ENCODE data around the gene ST14. TPM values are rescaled to one million over a fixed set of nuclear protein-coding genes. Genes with fewer than 3 reads are reported as not detected.

Gene ST14
- total RNA-seq (2013), result 33.8 TPM
- polyA plus RNA-seq, result 10 to 100 TPM; 13.3 to 36.0 (median 23.6) TPM
- polyA minus RNA-seq, result 53.9 and 100 TPM in 2 replicates
- 7.1 to 39.8 (median 24.7) reads per million in 11 experiments for total RNA-seq

GRCh38 chr11:130159657-130160497 lies at the start of gene ST14:
ST14 (plus strand) TSS chr11:130159782; CDS start chr11:130159980, 198 bp downstream.
- peaks cover 0 to 14% of the 10 kb centered on the region in 2 donors for H3K27me3 ChIP-seq (ENCODE audit: control insufficient read depth in 2 of 2, insufficient read depth in 2 of 2, low read length in 2 of 2)
- intact Hi-C loops (cut with micrococcal nuclease), result loop anchor here in 1 of 2 donors (10.0 kb wide), 1 partner anchor 155 kb away; the partner anchor contains the start of gene ZBTB44
- peak within 1 kb of the TSS in 6 of 7 donors; percentile 69 to 86 (median 80) for H3K27ac Mint-ChIP-seq
- peaks cover 82% of the 10 kb centered on the region for H3K4me1 Mint-ChIP-seq
- H3K9me3 ChIP-seq (replicated peaks in 1 of 2; ENCODE audit: control insufficient read depth in 1 of 2, insufficient read depth in 1 of 2, low read length in 2 of 2), result no peaks in the 10 kb centered on the region
- H2AFZ ChIP-seq (ENCODE audit: insufficient read depth, low read depth, low read length, poor library complexity, severe bottlenecking), result peak within 1 kb of the TSS; percentile 81
- no peak for TF ChIP-seq CTCF (IDR thresholded peaks at IDR 0.05)
- H3K4me3 ChIP-seq (replicated peaks in 1 of 3; ENCODE audit: low read depth in 2 of 3, low read length in 3 of 3), result peak within 1 kb of the TSS; percentile 22 to 75 (median 40)
- WGBS (ENCODE audit: insufficient coverage), result under 1% methylated on average over 81 of the region's 89 CpGs
- H4K20me1 ChIP-seq (ENCODE audit: insufficient read depth, low read length), result peaks cover 15% of the 10 kb centered on the region
- H3K4me1 ChIP-seq (ENCODE audit: control insufficient read depth in 1 of 2, insufficient read depth in 2 of 2, low read length in 2 of 2), result peaks cover 75 to 82% of the 10 kb centered on the region in 2 donors
- H3K36me3 ChIP-seq (replicated peaks in 1 of 2; ENCODE audit: control insufficient read depth in 1 of 2, insufficient read depth in 2 of 2, low read length in 2 of 2), result no peaks in the 10 kb centered on the region
- peaks cover 35% of the 10 kb centered on the region for H3K79me2 ChIP-seq (ENCODE audit: insufficient read depth, low read length)
- H3K4me2 ChIP-seq (replicated peaks; ENCODE audit: extremely low read depth, low read length, poor library complexity, severe bottlenecking), result peak within 1 kb of the TSS; percentile 79
- peak within 1 kb of the TSS; percentile 83 to 92 for H3K4me3 Mint-ChIP-seq
- peak in 2 of 3 donors; percentile 42 to 55 for DNase-seq
- peaks cover 5 to 8% of the 10 kb centered on the region in 2 donors for H3K36me3 Mint-ChIP-seq
- H3K9me3 Mint-ChIP-seq, result peaks cover 0 to 6% (median 0%) of the 10 kb centered on the region in 7 donors
- peak within 1 kb of the TSS in 1 of 2 donors; percentile 56 for H3K27ac ChIP-seq (ENCODE audit: low read depth in 1 of 2, low read length in 2 of 2)
- peak within 1 kb of the TSS; percentile 63 for H3K9ac ChIP-seq (ENCODE audit: insufficient read depth, low read length, poor library complexity, severe bottlenecking)
- H3K27me3 Mint-ChIP-seq (ENCODE audit: low read depth in 3 of 3), result peaks cover 15 to 26% (median 15%) of the 10 kb centered on the region in 3 donors

GRCh38 chr11:130110339-130111108 lies 49.1 kb upstream of the ST14 start:
- no peak overlapping the region for H3K4me3 ChIP-seq (replicated peaks in 1 of 3; ENCODE audit: low read depth in 2 of 3, low read length in 3 of 3)
- Mint-ChIP-seq H3K9me3 (no peaks in the 10 kb centered on the region), H3K27me3 (ENCODE audit: low read depth in 3 of 3) (no peaks in the 10 kb centered on the region), H3K4me1 (peaks cover 31% of the 10 kb centered on the region), H3K4me3 (no peak overlapping the region), H3K27ac (peak overlapping the region in 4 of 7 donors; percentile 23 to 88 (median 63)), H3K36me3 (peaks cover 60 to 78% of the 10 kb centered on the region in 2 donors)
- H3K4me2 ChIP-seq (replicated peaks; ENCODE audit: extremely low read depth, low read length, poor library complexity, severe bottlenecking), result no peak overlapping the region
- H4K20me1 ChIP-seq (ENCODE audit: insufficient read depth, low read length), result peaks cover 90% of the 10 kb centered on the region
- H3K4me1 ChIP-seq (ENCODE audit: control insufficient read depth in 1 of 2, insufficient read depth in 2 of 2, low read length in 2 of 2), result peaks cover 18 to 23% of the 10 kb centered on the region in 2 donors
- intact Hi-C loops (cut with micrococcal nuclease), result no loop called here
- H3K9me3 ChIP-seq (replicated peaks in 1 of 2; ENCODE audit: control insufficient read depth in 1 of 2, insufficient read depth in 1 of 2, low read length in 2 of 2), result no peaks in the 10 kb centered on the region
- no peak for TF ChIP-seq CTCF (IDR thresholded peaks at IDR 0.05)
- no peak for DNase-seq
- H3K79me2 ChIP-seq (ENCODE audit: insufficient read depth, low read length), result peaks cover 84% of the 10 kb centered on the region
- H3K27ac ChIP-seq (ENCODE audit: low read depth in 1 of 2, low read length in 2 of 2), result peak overlapping the region in 1 of 2 donors; percentile 72
- no peak overlapping the region for H2AFZ ChIP-seq (ENCODE audit: insufficient read depth, low read depth, low read length, poor library complexity, severe bottlenecking)
- no CpG with 5 or more reads among the region's 7 CpGs for WGBS (ENCODE audit: insufficient coverage)
- H3K36me3 ChIP-seq (replicated peaks in 1 of 2; ENCODE audit: control insufficient read depth in 1 of 2, insufficient read depth in 2 of 2, low read length in 2 of 2), result peaks cover 44 to 60% of the 10 kb centered on the region in 2 donors
- no peaks in the 10 kb centered on the region for H3K27me3 ChIP-seq (ENCODE audit: control insufficient read depth in 2 of 2, insufficient read depth in 2 of 2, low read length in 2 of 2)
- no peak overlapping the region for H3K9ac ChIP-seq (ENCODE audit: insufficient read depth, low read length, poor library complexity, severe bottlenecking)

All from CD14-positive monocyte (primary cell).